Measurements from ENCODE around the gene STAT6. TPM values are rescaled to one million over a fixed set of nuclear protein-coding genes. Genes with fewer than 3 reads are reported as not detected.

The STAT6 gene
- total RNA-seq, 1 experiment from 2014 or later: 44.4 TPM

GRCh38 chr12:57112492-57113294 is 1.5 kb upstream of the STAT6 start:
- H3K27me3 ChIP-seq (ENCODE audit: insufficient read depth, low read length): no peaks in the 10 kb centered on the region
- no peaks in the 10 kb centered on the region for H3K9me3 ChIP-seq (ENCODE audit: control insufficient read depth, low read depth, low read length)
- Mint-ChIP-seq H3K4me1 (peaks cover 29 to 44% of the 10 kb centered on the region in 2 experiments), H3K27me3 (ENCODE audit: low read depth) (peaks cover 6% of the 10 kb centered on the region), H3K4me3 (peak overlapping the region in 1 of 2 experiments; percentile 81; a peak in 3 of 5 replicates), H3K9me3 (no peaks in the 10 kb centered on the region; a peak in 1 of 5 replicates), H3K27ac (no peak overlapping the region), H3K36me3 (ENCODE audit: insufficient read depth in 1 of 3, low read depth in 3 of 3) (peaks cover 0 to 8% (median 1%) of the 10 kb centered on the region in 3 experiments; a peak in 2 of 7 replicates)
- no peaks in the 10 kb centered on the region; the same call in 1 of the 2 replicates for H3K4me1 ChIP-seq (ENCODE audit: insufficient read depth, low read length)
- H3K79me1 ChIP-seq (ENCODE audit: insufficient read depth, low read depth, low read length, poor library complexity, severe bottlenecking): no peaks in the 10 kb centered on the region
- TF ChIP-seq, protein P1, sequence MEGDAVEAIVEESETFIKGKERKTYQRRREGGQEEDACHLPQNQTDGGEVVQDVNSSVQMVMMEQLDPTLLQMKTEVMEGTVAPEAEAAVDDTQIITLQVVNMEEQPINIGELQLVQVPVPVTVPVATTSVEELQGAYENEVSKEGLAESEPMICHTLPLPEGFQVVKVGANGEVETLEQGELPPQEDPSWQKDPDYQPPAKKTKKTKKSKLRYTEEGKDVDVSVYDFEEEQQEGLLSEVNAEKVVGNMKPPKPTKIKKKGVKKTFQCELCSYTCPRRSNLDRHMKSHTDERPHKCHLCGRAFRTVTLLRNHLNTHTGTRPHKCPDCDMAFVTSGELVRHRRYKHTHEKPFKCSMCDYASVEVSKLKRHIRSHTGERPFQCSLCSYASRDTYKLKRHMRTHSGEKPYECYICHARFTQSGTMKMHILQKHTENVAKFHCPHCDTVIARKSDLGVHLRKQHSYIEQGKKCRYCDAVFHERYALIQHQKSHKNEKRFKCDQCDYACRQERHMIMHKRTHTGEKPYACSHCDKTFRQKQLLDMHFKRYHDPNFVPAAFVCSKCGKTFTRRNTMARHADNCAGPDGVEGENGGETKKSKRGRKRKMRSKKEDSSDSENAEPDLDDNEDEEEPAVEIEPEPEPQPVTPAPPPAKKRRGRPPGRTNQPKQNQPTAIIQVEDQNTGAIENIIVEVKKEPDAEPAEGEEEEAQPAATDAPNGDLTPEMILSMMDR (conservative IDR thresholded peaks at IDR 0.05): no peak; the same call in 2 of the 3 replicates
- no CpG with 5 or more reads among the region's 9 CpGs for WGBS (ENCODE audit: extremely low coverage, insufficient read length, low lambda C conversion rate)
- H3K27ac ChIP-seq (ENCODE audit: insufficient read length, low read depth, low read length): no peak overlapping the region
- H3K23me2 ChIP-seq (ENCODE audit: insufficient read length, low read depth, low read length, poor library complexity, severe bottlenecking): peaks cover 11% of the 10 kb centered on the region
- no peak overlapping the region for H2BK120ac ChIP-seq (ENCODE audit: low read depth, low read length, poor library complexity, severe bottlenecking)
- no peak overlapping the region for H3K56ac ChIP-seq (ENCODE audit: insufficient read length, low read depth, low read length)
- peak overlapping the region; percentile 47 for H3K4me2 ChIP-seq (ENCODE audit: insufficient read depth, insufficient read length, low read length)
- H2AK5ac ChIP-seq (ENCODE audit: insufficient read length, low read length): no peak overlapping the region
- no peak overlapping the region for H4K91ac ChIP-seq (ENCODE audit: insufficient read length, low read depth, low read length)
- no peak overlapping the region for H2AFZ ChIP-seq (ENCODE audit: low read length)
- H2BK20ac ChIP-seq (ENCODE audit: low read depth, low read length, poor library complexity, severe bottlenecking): no peak overlapping the region
- peak; percentile 96 for DNase-seq
- no peak overlapping the region for H2BK12ac ChIP-seq (ENCODE audit: insufficient read length, low read depth, low read length)
- H3K14ac ChIP-seq (ENCODE audit: insufficient read depth, low read length): no peak overlapping the region
- H3K18ac ChIP-seq (ENCODE audit: insufficient read length, low read depth, low read length): no peak overlapping the region
- H4K5ac ChIP-seq (ENCODE audit: insufficient read length, low read depth, low read length): no peak overlapping the region
- H4K20me1 ChIP-seq (ENCODE audit: control insufficient read depth, insufficient read depth, insufficient read length): no peaks in the 10 kb centered on the region
- no peak overlapping the region for H3T11ph ChIP-seq (ENCODE audit: low read length)
- no peak overlapping the region for H3K9ac ChIP-seq (ENCODE audit: extremely low read depth, insufficient read length, low read length)
- no peak overlapping the region for H3K4ac ChIP-seq (ENCODE audit: low read depth, low read length)
- no peak overlapping the region for H2BK5ac ChIP-seq (ENCODE audit: insufficient read length, low read length)
- H2BK15ac ChIP-seq (ENCODE audit: low read depth, low read length): no peak overlapping the region
- H3K23ac ChIP-seq (ENCODE audit: insufficient read length, low read depth, low read length): no peak overlapping the region
- H3K79me2 ChIP-seq (ENCODE audit: insufficient read depth, low read length): no peaks in the 10 kb centered on the region
- H4K8ac ChIP-seq (replicated peaks; ENCODE audit: insufficient read length, low read depth, low read length): no peak overlapping the region
